Activated CD8-positive, alpha-beta T cell treated with anti-CD3 and anti-CD28 coated beads for 36 hours (primary cell): Measurements from ENCODE around the gene TUFT1. TPM values are rescaled to one million over a fixed set of nuclear protein-coding genes. Genes with fewer than 3 reads are reported as not detected.

Experiments
- ATAC-seq: fragments of 200-7000 bp; cut with Tn5 transposase; one replicate; pipeline ENCODE4 v1.10.0; 2021; ENCODE audit warnings: mild to moderate bottlenecking, moderate library complexity
- CTCF ChIA-PET: fragments of 350-600 bp; sonication (Branson Sonifier 250); formaldehyde crosslinking; loops from one replicate; lab custom pipeline; 2021; ENCODE audit warnings: antibody characterized with exemption; lab: Charles Lee
- POLR2A ChIA-PET: fragments of 350-600 bp; sonication (Branson Sonifier 250); formaldehyde crosslinking; loops from one replicate; lab custom pipeline; 2021; ENCODE audit warnings: antibody characterized with exemption; lab: Charles Lee
- DNase-seq: peaks from one replicate; pipeline ENCODE4 v3.0.0-alpha.2; 2020
- H3K27ac Mint-ChIP-seq: one replicate; pipeline ENCODE4 v1.8.0; 2021; ENCODE audit warnings: mild to moderate bottlenecking, mixed read lengths
- H3K27me3 Mint-ChIP-seq: one replicate; pipeline ENCODE4 v1.8.0; 2021; ENCODE audit warnings: mixed read lengths
- H3K36me3 Mint-ChIP-seq: one replicate; pipeline ENCODE4 v1.8.0; 2021; ENCODE audit warnings: low read depth, mixed read lengths
- H3K4me1 Mint-ChIP-seq: one replicate; pipeline ENCODE4 v1.8.0; 2021; ENCODE audit warnings: low read depth, mixed read lengths
- H3K4me3 Mint-ChIP-seq: one replicate; pipeline ENCODE4 v1.8.0; 2021; ENCODE audit warnings: mild to moderate bottlenecking, moderate library complexity, mixed read lengths
- H3K9me3 Mint-ChIP-seq: one replicate; pipeline ENCODE4 v1.8.0; 2021; ENCODE audit warnings: mixed read lengths
- CTCF ChIP-seq: fragments of 200-600 bp; IDR thresholded peaks from one replicate; pipeline ENCODE4 v1.8.0; 2022; ENCODE audit warnings: antibody characterized with exemption, mild to moderate bottlenecking
- intact Hi-C: fragments of 100-400 bp; cut with micrococcal nuclease; formaldehyde crosslinking; loops from one replicate; pipeline ENCODE4 v1.10.0; 2022
- total RNA-seq, 2 experiments: library from RNA; stranded (reverse); gene quantifications; one replicate each; pipeline ENCODE4 v1.2.3, GENCODE V29; 2021

Gene TUFT1
- total RNA-seq, 2 experiments from 2014 or later = 1.0 to 1.5 TPM

- Mint-ChIP-seq H3K4me1 (peaks cover 3% of the 10 kb centered on the region), H3K27ac (no peak overlapping the region), H3K36me3 (no peaks in the 10 kb centered on the region), H3K27me3 (peaks cover 2% of the 10 kb centered on the region), H3K9me3 (no peaks in the 10 kb centered on the region), H3K4me3 (no peak overlapping the region)
- intact Hi-C loops = no loop called here
- no peak for TF ChIP-seq CTCF
- ChIA-PET CTCF (no interaction called here), POLR2A (no interaction called here)
- ATAC-seq (no peak), DNase-seq (no peak)
Observed at GRCh38 chr1:151553659-151554058, 13.6 kb downstream of the TUFT1 start.

- intact Hi-C loops = no loop called here
- no peaks in the 10 kb centered on the region for H3K36me3 Mint-ChIP-seq
- DNase-seq (no peak), ATAC-seq (no peak)
- CTCF ChIA-PET = interaction anchor here (0.6 kb wide), 1 partner anchor 253 kb away, joined by 3 read pairs; no protein-coding TSS in a partner anchor
- no peak overlapping the region for H3K27ac Mint-ChIP-seq
- H3K4me3 Mint-ChIP-seq = no peak overlapping the region
- TF ChIP-seq CTCF = no peak
- POLR2A ChIA-PET = no interaction called here
- peaks cover 2% of the 10 kb centered on the region for H3K27me3 Mint-ChIP-seq
- no peaks in the 10 kb centered on the region for H3K9me3 Mint-ChIP-seq
- H3K4me1 Mint-ChIP-seq = peaks cover 3% of the 10 kb centered on the region
Observed at GRCh38 chr1:151556052-151556451, 15.9 kb downstream of the TUFT1 start.

DNA sequence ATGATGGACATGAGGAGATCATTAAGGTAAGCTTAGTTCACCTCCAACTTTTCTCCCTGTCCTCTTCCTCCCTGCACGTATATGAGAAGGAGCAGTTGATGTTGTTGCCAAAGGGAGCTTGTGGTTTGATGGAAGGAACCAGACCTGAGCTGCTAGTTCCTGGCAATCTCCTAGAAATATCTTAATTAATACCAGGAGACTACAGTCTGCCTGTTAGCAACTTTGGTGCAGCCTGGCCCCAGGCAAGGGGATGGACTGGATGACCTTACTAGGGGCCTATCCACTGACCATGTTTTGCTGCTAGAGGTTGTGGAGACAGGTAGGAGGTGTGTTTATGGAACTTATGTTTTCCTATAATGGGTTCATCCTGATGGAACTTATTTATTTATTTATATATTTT, 22.6 kb downstream of the TUFT1 start:
- Mint-ChIP-seq H3K4me3 (no peak overlapping the region), H3K27ac (no peak overlapping the region), H3K9me3 (no peaks in the 10 kb centered on the region), H3K36me3 (no peaks in the 10 kb centered on the region), H3K27me3 (no peaks in the 10 kb centered on the region), H3K4me1 (peaks cover 3% of the 10 kb centered on the region)
- no peak for TF ChIP-seq CTCF
- ChIA-PET CTCF (interaction anchor here (1.1 kb wide), 2 partner anchors 27 to 31 kb away, joined by 3 to 6 read pairs; no protein-coding TSS in a partner anchor), POLR2A (interaction anchor here (1.0 kb wide), 1 partner anchor 14 kb away, joined by 4 read pairs; no protein-coding TSS in a partner anchor)
- ATAC-seq (no peak), DNase-seq (no peak)
- intact Hi-C loops = no loop called here

GRCh38 chr1:151563376-151563775, 23.3 kb downstream of the TUFT1 start:
- Mint-ChIP-seq H3K9me3 (no peaks in the 10 kb centered on the region), H3K4me1 (peaks cover 2% of the 10 kb centered on the region), H3K27ac (no peak overlapping the region), H3K27me3 (no peaks in the 10 kb centered on the region), H3K4me3 (no peak overlapping the region), H3K36me3 (no peaks in the 10 kb centered on the region)
- CTCF ChIA-PET = interaction anchor here (1.1 kb wide), 1 partner anchor 31 kb away, joined by 3 read pairs; no protein-coding TSS in a partner anchor
- intact Hi-C loops = no loop called here
- POLR2A ChIA-PET = no interaction called here
- no peak for ATAC-seq
- no peak for TF ChIP-seq CTCF
- DNase-seq = no peak

DNA sequence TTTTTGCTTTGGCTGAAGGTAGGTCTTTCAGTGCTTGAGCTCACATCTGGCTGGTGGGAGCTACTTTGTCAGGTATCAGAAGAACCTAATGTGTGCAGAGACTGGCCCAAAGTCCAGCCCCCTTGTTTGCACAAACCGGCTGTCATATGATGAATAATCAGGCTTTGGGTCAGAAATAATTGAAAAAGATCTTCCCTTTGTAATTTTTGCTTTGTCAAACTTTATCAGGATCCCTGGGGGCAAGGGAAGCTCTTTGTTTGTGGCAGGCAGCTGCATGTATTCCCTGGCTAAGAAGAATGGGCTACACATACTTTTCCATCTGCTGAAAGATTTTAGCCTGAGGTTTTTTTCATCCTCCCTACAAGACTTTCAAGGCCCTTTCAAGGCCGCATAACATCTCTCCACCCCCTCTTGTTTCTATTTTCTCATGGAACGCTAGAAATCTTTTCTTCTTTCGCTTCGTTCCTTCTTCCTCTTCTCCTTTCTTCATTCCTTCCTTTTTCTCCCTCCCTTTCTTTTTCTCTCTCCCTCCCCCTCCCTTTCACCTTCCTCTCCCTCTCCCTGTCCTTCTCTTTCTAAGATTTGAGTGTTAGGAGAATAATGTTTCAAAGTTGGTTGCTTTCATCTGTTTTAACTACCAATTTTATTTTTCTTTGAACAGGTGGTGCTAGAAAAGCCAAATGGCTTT, 25.5 kb downstream of the TUFT1 start:
- no peak overlapping the region for H3K4me3 Mint-ChIP-seq
- H3K36me3 Mint-ChIP-seq = no peaks in the 10 kb centered on the region
- intact Hi-C loops = no loop called here
- no peaks in the 10 kb centered on the region for H3K4me1 Mint-ChIP-seq
- H3K27me3 Mint-ChIP-seq = no peaks in the 10 kb centered on the region
- no peaks in the 10 kb centered on the region for H3K9me3 Mint-ChIP-seq
- ChIA-PET CTCF (interaction anchor here (1.4 to 1.6 kb wide), 2 partner anchors 30 to 169 kb away, joined by 3 to 4 read pairs; no protein-coding TSS in a partner anchor), POLR2A (interaction anchor here (0.6 kb wide), 1 partner anchor 51 kb away, joined by 3 read pairs; no protein-coding TSS in a partner anchor)
- no peak overlapping the region for H3K27ac Mint-ChIP-seq
- ATAC-seq = no peak
- DNase-seq = no peak
- no peak for TF ChIP-seq CTCF
